ENCODE data around the gene FDXR. TPM values are rescaled to one million over a fixed set of nuclear protein-coding genes. Genes with fewer than 3 reads are reported as not detected.

FDXR gene
- polyA plus RNA-seq, 4 donors = 4.3 to 11.3 (median 6.1) TPM

GRCh38 chr17:74818291-74818938 lies 54.4 kb downstream of the FDXR start:
- DNase-seq (ENCODE audit: low read depth in 4 of 4, low spot score in 3 of 4) = no peak

GRCh38 chr17:74816905-74817620 lies 55.7 kb downstream of the FDXR start:
- DNase-seq (ENCODE audit: low read depth in 4 of 4, low spot score in 3 of 4) = no peak

- DNase-seq (ENCODE audit: low read depth in 4 of 4, low spot score in 3 of 4) = no peak
These were observed 57.0 kb downstream of the FDXR start for GRCh38 chr17:74815550-74816370.

GRCh38 chr17:74815067-74815466 lies 57.7 kb downstream of the FDXR start:
- no peak for DNase-seq (ENCODE audit: low read depth in 4 of 4, low spot score in 3 of 4)

GRCh38 chr17:74814453-74814852 lies 58.3 kb downstream of the FDXR start:
- no peak for DNase-seq (ENCODE audit: low read depth in 4 of 4, low spot score in 3 of 4)

Other genes starting within 250 kb of the FDXR start
- under 1 TPM; 0.09 to 0.48 (median 0.25) TPM for gene CD300E, start 249.3 kb downstream of the FDXR start, polyA plus RNA-seq (ENCODE audit: insufficient read length in 4 of 4)
- under 1 TPM; 0.23 to 0.38 (median 0.30) TPM for gene CD300LF, start 160.1 kb downstream of the FDXR start, polyA plus RNA-seq (ENCODE audit: insufficient read length in 4 of 4)
- 1 to 10 TPM; 1.7 to 5.6 (median 4.3) TPM for gene RAB37, start 135.7 kb downstream of the FDXR start, polyA plus RNA-seq (ENCODE audit: insufficient read length in 4 of 4)
- 100 to 1,000 TPM in 3 of 4 donors, 10 to 100 TPM in 1; 22.4 to 179 (median 151) TPM for gene NHERF1, start 124.4 kb downstream of the FDXR start, polyA plus RNA-seq (ENCODE audit: insufficient read length in 4 of 4)
- gene NAT9, start 96.6 kb downstream of the FDXR start, polyA plus RNA-seq (ENCODE audit: insufficient read length in 4 of 4) = 10 to 100 TPM; 40.1 to 57.4 (median 44.6) TPM
- under 1 TPM; 0.13 to 0.74 (median 0.27) TPM for gene GRIN2C, start 13.1 kb downstream of the FDXR start, polyA plus RNA-seq (ENCODE audit: insufficient read length in 4 of 4)
- under 1 TPM in 2 of 4 donors, not detected in 2; 0.36 to 0.49 TPM for gene FADS6, start 20.6 kb upstream of the FDXR start, polyA plus RNA-seq (ENCODE audit: insufficient read length in 4 of 4)
- gene USH1G, start 50.3 kb upstream of the FDXR start, polyA plus RNA-seq (ENCODE audit: insufficient read length in 4 of 4) = under 1 TPM; 0.48 to 0.82 (median 0.60) TPM
- under 1 TPM in 1 of 4 donors, not detected in 3; 0.08 TPM for gene OTOP2, start 51.3 kb upstream of the FDXR start, polyA plus RNA-seq (ENCODE audit: insufficient read length in 4 of 4)
- not detected for gene OTOP3, start 62.9 kb upstream of the FDXR start, polyA plus RNA-seq (ENCODE audit: insufficient read length in 4 of 4)
- gene HID1, start 99.8 kb upstream of the FDXR start, polyA plus RNA-seq (ENCODE audit: insufficient read length in 4 of 4) = 10 to 100 TPM in 3 of 4 donors, 1 to 10 TPM in 1; 5.4 to 19.6 (median 12.6) TPM
- gene CDR2L, start 114.6 kb upstream of the FDXR start, polyA plus RNA-seq (ENCODE audit: insufficient read length in 4 of 4) = 1 to 10 TPM; 7.4 to 9.7 (median 9.0) TPM
- gene MRPL58, start 139.7 kb upstream of the FDXR start, polyA plus RNA-seq (ENCODE audit: insufficient read length in 4 of 4) = 10 to 100 TPM; 19.1 to 29.5 (median 25.6) TPM
- gene ATP5PD, start 174.0 kb upstream of the FDXR start, polyA plus RNA-seq (ENCODE audit: insufficient read length in 4 of 4) = 100 to 1,000 TPM; 181 to 366 (median 314) TPM
- gene KCTD2, start 174.2 kb upstream of the FDXR start, polyA plus RNA-seq (ENCODE audit: insufficient read length in 4 of 4) = 10 to 100 TPM; 27.8 to 36.6 (median 31.1) TPM
- 10 to 100 TPM; 13.4 to 43.4 (median 23.9) TPM for gene SLC16A5, start 215.0 kb upstream of the FDXR start, polyA plus RNA-seq (ENCODE audit: insufficient read length in 4 of 4)
- 10 to 100 TPM in 3 of 4 donors, 1 to 10 TPM in 1; 7.6 to 21.2 (median 16.0) TPM for gene ARMC7, start 237.0 kb upstream of the FDXR start, polyA plus RNA-seq (ENCODE audit: insufficient read length in 4 of 4)

All from left renal pelvis (tissue), 4 donors.